Testis (tissue), 2 donors: ENCODE results near the gene FNDC5.

ENCODE experiments used
- CTCF ChIP-seq, 3 experiments: fragments of 450-650 bp in 2 of 3; fragments of 200-600 bp in 1 of 3; sonication (generic) in 1 of 3; IDR thresholded peaks; one replicate each; pipeline ENCODE4 v1.5.1; 2016 to 2019; ENCODE audit warnings: antibody characterized with exemption in 3 of 3, mild to moderate bottlenecking in 2 of 3, moderate library complexity in 1 of 3
- POLR2A ChIP-seq: fragments of 450-650 bp; IDR thresholded peaks from one replicate; pipeline ENCODE4 v1.6.1; 2017; ENCODE audit warnings: antibody characterized with exemption, mild to moderate bottlenecking, moderate library complexity

- no peak for TF ChIP-seq POLR2A
- no peak for TF ChIP-seq CTCF (IDR thresholded peaks at IDR 0.05)
Observed at GRCh38 chr1:32888677-32889420, 18.1 kb upstream of the FNDC5 start.
